ENCODE data around the gene FBXO2.

FBXO2 gene

DNA sequence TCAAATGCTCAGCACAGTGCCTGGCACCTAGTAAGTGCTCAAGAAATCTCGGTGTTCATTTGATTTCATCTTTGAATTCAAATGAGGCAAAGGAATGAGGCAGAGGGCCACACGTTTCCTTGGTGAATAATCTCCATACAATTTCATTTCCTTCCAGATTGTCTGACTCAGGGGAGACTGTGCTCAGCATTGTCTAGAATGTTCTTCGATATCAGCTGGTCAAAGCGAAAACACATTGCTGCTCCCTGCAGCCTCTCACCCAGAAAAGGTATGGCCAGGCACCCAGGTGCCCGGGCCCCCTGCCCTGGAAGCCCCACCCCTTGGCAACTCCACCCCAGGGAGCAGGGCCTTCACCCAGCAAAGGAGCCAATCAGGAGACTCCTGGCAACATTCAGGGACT lies 55.8 kb downstream of the FBXO2 start:
- no peak for DNase-seq (ENCODE audit: low read depth in 3 of 3, low spot score in 1 of 3)
